ENCODE results near the gene RCVRN. TPM values are rescaled to one million over a fixed set of nuclear protein-coding genes. Genes with fewer than 3 reads are reported as not detected.
A peak's percentile ranks its signal among the peaks of the same experiment; 100 is the strongest.

The RCVRN gene
- total RNA-seq, 1 donor from 2014 or later, result 0.49 TPM

- intact Hi-C loops (cut with DNase I), result no loop called here
- H3K4me3 ChIP-seq, result no peak overlapping the region
- no peak overlapping the region for H3K27ac ChIP-seq
- H3K9me3 ChIP-seq, result no peaks in the 10 kb centered on the region
- DNase-seq (ENCODE audit: extremely low spot score in 2 of 2), result no peak
- no peaks in the 10 kb centered on the region for H3K27me3 ChIP-seq
- H3K36me3 ChIP-seq, result no peaks in the 10 kb centered on the region
- TF ChIP-seq POLR2A (IDR thresholded peaks at IDR 0.05), result no peak
- TF ChIP-seq POLR2AphosphoS5 (IDR thresholded peaks at IDR 0.05; ENCODE audit: insufficient read depth in 1 of 2, low read depth in 1 of 2), result no peak
- no peak for TF ChIP-seq CTCF (IDR thresholded peaks at IDR 0.05)
- no peaks in the 10 kb centered on the region for H3K4me1 ChIP-seq
These were observed 2.1 kb upstream of the RCVRN start for GRCh38 chr17:9907131-9907530.

GRCh38 chr17:9906616-9907015 lies 1.5 kb upstream of the RCVRN start:
- TF ChIP-seq CTCF (IDR thresholded peaks at IDR 0.05), result no peak
- Histone ChIP-seq H3K27me3 (no peaks in the 10 kb centered on the region), H3K4me3 (no peak overlapping the region), H3K4me1 (no peaks in the 10 kb centered on the region), H3K27ac (no peak overlapping the region), H3K36me3 (no peaks in the 10 kb centered on the region), H3K9me3 (no peaks in the 10 kb centered on the region)
- DNase-seq (ENCODE audit: extremely low spot score in 2 of 2), result no peak
- intact Hi-C loops (cut with DNase I), result no loop called here

GRCh38 chr17:9905902-9906301 lies 831 bp upstream of the RCVRN start:
- no peak for DNase-seq (ENCODE audit: extremely low spot score in 2 of 2)
- no peaks in the 10 kb centered on the region for H3K9me3 ChIP-seq
- TF ChIP-seq POLR2AphosphoS5 (IDR thresholded peaks at IDR 0.05; ENCODE audit: insufficient read depth in 1 of 2, low read depth in 1 of 2), result no peak
- TF ChIP-seq CTCF (IDR thresholded peaks at IDR 0.05), result peak in 1 of 3 experiments; percentile 44
- H3K27me3 ChIP-seq, result no peaks in the 10 kb centered on the region
- H3K27ac ChIP-seq, result no peak overlapping the region
- intact Hi-C loops (cut with DNase I), result no loop called here
- H3K4me1 ChIP-seq, result peaks cover 7% of the 10 kb centered on the region
- no peak overlapping the region for H3K4me3 ChIP-seq
- no peaks in the 10 kb centered on the region for H3K36me3 ChIP-seq

GRCh38 chr17:9904277-9905077 lies 594 bp downstream of the RCVRN start:
- TF ChIP-seq POLR2A (IDR thresholded peaks at IDR 0.05) (no peak), CTCF (IDR thresholded peaks at IDR 0.05) (no peak), POLR2AphosphoS5 (IDR thresholded peaks at IDR 0.05; ENCODE audit: insufficient read depth in 1 of 2, low read depth in 1 of 2) (no peak)
- Histone ChIP-seq H3K4me3 (no peak overlapping the region), H3K27me3 (no peaks in the 10 kb centered on the region), H3K36me3 (no peaks in the 10 kb centered on the region), H3K9me3 (no peaks in the 10 kb centered on the region), H3K4me1 (peaks cover 21% of the 10 kb centered on the region), H3K27ac (no peak overlapping the region)
- intact Hi-C loops (cut with DNase I), result no loop called here
- no peak for DNase-seq (ENCODE audit: extremely low spot score in 2 of 2)

GRCh38 chr17:9902120-9902519 lies 3.0 kb downstream of the RCVRN start:
- no peak for DNase-seq (ENCODE audit: extremely low spot score in 2 of 2)
- intact Hi-C loops (cut with DNase I), result no loop called here
- H3K36me3 ChIP-seq, result no peaks in the 10 kb centered on the region
- no peaks in the 10 kb centered on the region for H3K9me3 ChIP-seq
- H3K27me3 ChIP-seq, result no peaks in the 10 kb centered on the region
- H3K4me1 ChIP-seq, result peaks cover 27% of the 10 kb centered on the region
- TF ChIP-seq POLR2A (IDR thresholded peaks at IDR 0.05) (no peak), CTCF (IDR thresholded peaks at IDR 0.05) (no peak), POLR2AphosphoS5 (IDR thresholded peaks at IDR 0.05; ENCODE audit: insufficient read depth in 1 of 2, low read depth in 1 of 2) (no peak)
- H3K4me3 ChIP-seq, result no peak overlapping the region
- H3K27ac ChIP-seq, result peak overlapping the region; percentile 53

Measured in vagina (tissue), 2 donors.